Bronchial epithelial cell (primary cell): ENCODE data around the gene PCDHA9. TPM values are rescaled to one million over a fixed set of nuclear protein-coding genes. Genes with fewer than 3 reads are reported as not detected.
"Not testable (repeated sequence)": the region's sequence is repeated elsewhere in the genome, so short reads cannot be mapped to it uniquely, and the experiment has no call there.

ENCODE experiments used
- DNase-seq: peaks from one replicate; pipeline ENCODE4 v3.0.0-alpha.2; 2010; ENCODE audit warnings: low read depth
- FAIRE-seq: peaks from 2 replicates; lab custom pipeline; 2011; peaks lifted over from hg19 to GRCh38; lab: Jason Lieb, UNC
- H3K27me3 ChIP-seq: 2 replicates; pipeline ENCODE4 v1.5.1; 2011; ENCODE audit warnings: low read length; ENCODE audit not compliant: control insufficient read depth, insufficient read depth
- H3K36me3 ChIP-seq: 2 replicates; pipeline ENCODE4 v1.5.1; 2011; ENCODE audit warnings: low read length; ENCODE audit not compliant: control insufficient read depth, insufficient read depth
- H3K4me3 ChIP-seq: 2 replicates; pipeline ENCODE4 v1.5.1; 2011; ENCODE audit warnings: mild to moderate bottlenecking, low read depth, low read length, control low read depth
- CTCF ChIP-seq: IDR thresholded peaks from 2 replicates; pipeline ENCODE4 v1.5.1; 2011; ENCODE audit warnings: mild to moderate bottlenecking, moderate library complexity, low read length, control low read depth, inconsistent platforms; ENCODE audit not compliant: insufficient read depth, severe bottlenecking
- total RNA-seq: library from RNA; depleted of rRNA; stranded (reverse); fragments of >200 nt; gene quantifications from 2 replicates; pipeline ENCODE4 v1.2.1, GENCODE V29; 2014

Gene PCDHA9
- total RNA-seq, 1 donor from 2014 or later, result under 0.01 TPM

DNA sequence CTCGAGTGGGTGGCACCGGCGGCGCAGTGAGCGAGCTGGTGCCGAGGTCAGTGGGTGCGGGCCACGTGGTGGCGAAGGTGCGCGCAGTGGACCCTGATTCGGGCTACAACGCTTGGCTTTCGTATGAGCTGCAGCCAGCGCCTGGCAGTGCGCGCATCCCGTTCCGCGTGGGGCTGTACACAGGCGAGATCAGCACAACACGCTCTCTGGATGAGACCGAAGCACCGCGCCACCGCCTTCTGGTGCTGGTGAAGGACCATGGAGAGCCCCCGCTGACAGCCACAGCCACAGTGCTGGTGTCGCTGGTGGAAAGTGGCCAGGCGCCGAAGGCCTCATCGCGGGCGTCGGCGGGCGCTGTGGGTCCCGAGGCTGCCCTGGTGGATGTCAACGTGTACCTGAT is 24.7 kb upstream of the PCDHA9 start:
- TF ChIP-seq CTCF, result no peak
- FAIRE-seq (no peak), DNase-seq (no peak)
- no peaks in the 10 kb centered on the region for H3K27me3 ChIP-seq
- H3K4me3 ChIP-seq, result no peak overlapping the region
- H3K36me3 ChIP-seq, result no peaks in the 10 kb centered on the region

GRCh38 chr5:140827704-140828361 is 20.3 kb upstream of the PCDHA9 start, which contains the start of gene PCDHA6:
PCDHA6 (plus strand) TSS chr5:140827960; CDS start chr5:140828092, 132 bp downstream.
- H3K27me3 ChIP-seq, result no peaks in the 10 kb centered on the region
- no peaks in the 10 kb centered on the region for H3K36me3 ChIP-seq
- TF ChIP-seq CTCF, result no peak
- DNase-seq, result peak; percentile 5
- FAIRE-seq, result no peak
- no peak within 1 kb of the TSS for H3K4me3 ChIP-seq

DNA sequence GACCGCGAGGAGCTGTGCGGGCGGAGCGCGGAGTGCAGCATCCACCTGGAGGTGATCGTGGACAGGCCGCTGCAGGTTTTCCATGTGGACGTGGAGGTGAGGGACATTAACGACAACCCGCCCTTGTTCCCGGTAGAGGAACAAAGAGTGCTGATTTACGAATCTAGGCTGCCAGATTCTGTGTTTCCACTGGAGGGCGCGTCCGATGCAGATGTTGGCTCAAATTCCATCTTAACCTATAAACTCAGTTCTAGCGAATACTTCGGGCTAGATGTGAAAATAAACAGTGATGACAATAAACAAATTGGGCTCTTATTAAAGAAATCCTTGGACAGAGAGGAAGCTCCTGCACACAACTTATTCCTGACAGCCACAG is 19.8 kb upstream of the PCDHA9 start:
- H3K27me3 ChIP-seq, result no peaks in the 10 kb centered on the region
- no peaks in the 10 kb centered on the region for H3K36me3 ChIP-seq
- no peak overlapping the region for H3K4me3 ChIP-seq
- TF ChIP-seq CTCF, result no peak
- FAIRE-seq (no peak), DNase-seq (no peak)

GRCh38 chr5:140829511-140830501 is 18.4 kb upstream of the PCDHA9 start:
- not testable (repeated sequence) for H3K4me3 ChIP-seq, FAIRE-seq, H3K27me3 ChIP-seq, DNase-seq, H3K36me3 ChIP-seq

DNA sequence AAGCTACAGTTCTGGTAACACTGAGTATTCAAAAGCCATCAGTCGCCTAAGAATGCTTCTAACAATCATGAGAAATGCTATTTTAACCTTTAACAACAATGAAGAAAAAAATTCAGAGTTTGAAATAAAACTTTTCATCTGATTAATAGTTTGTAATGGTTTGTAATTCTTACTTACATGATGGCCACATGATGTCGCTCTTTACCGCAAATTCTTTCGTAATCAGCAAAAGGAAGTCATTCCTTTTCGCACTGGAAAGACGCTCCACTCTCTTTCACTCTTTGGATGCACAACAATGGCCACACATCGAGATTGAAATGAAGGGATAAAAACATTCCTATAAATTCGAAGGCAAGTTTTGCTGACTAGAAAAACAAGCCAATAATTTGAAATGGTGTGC is 14.2 kb upstream of the PCDHA9 start, which contains the start of gene PCDHA7:
Gene PCDHA7 (plus strand): TSS at position 277 of the 400 bp plus-strand sequence. CDS start 115 bp downstream, at position 392.
- Histone ChIP-seq H3K27me3 (no peaks in the 10 kb centered on the region), H3K36me3 (no peaks in the 10 kb centered on the region), H3K4me3 (no peak within 1 kb of the TSS)
- FAIRE-seq, result no peak
- TF ChIP-seq CTCF, result no peak
- peak; percentile 10 for DNase-seq

DNA sequence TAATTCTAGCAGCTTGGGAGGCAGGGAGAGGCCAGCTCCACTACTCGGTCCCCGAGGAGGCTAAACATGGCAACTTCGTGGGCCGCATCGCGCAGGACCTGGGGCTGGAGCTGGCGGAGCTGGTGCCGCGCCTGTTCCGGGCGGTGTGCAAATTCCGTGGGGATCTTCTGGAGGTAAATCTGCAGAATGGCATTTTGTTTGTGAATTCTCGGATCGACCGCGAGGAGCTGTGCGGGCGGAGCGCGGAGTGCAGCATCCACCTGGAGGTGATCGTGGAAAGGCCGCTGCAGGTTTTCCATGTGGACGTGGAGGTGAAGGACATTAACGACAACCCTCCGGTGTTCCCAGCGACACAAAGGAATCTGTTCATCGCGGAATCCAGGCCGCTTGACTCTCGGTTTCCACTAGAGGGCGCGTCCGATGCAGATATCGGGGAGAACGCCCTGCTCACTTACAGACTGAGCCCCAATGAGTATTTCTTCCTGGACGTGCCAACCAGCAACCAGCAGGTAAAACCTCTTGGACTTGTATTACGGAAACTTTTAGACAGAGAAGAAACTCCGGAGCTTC is 13.7 kb upstream of the PCDHA9 start:
- peak; percentile 94 for FAIRE-seq
- not testable (repeated sequence) for H3K27me3 ChIP-seq, H3K4me3 ChIP-seq, H3K36me3 ChIP-seq, DNase-seq
